ENCODE measurements around the gene STAU1.
"Not testable (repeated sequence)": the region's sequence is repeated elsewhere in the genome, so short reads cannot be mapped to it uniquely, and the experiment has no call there.

The STAU1 gene

DNA sequence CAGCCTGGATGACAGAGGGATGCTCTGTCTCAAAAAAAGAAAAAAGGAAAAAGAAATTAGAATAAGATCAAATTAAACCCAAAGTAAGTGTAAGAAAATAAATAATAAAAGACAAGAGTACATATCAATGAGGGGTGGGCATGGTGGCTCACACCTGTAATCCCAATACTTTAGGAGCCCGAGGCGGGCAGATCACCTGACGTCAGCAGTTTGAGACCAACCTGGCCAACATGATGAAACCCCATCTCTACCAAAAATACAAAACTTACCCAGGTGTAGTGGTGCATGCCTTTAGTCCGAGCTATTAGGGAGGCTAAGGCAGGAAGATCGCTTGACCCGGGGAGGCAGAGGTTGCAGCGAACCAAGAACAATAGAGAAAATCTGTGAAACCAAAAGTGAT, 14.9 kb upstream of the STAU1 start:
- DNase-seq = no peak

- DNase-seq = no peak
Measured at GRCh38 chr20:49199729-49200293, 11.7 kb upstream of the STAU1 start.

GRCh38 chr20:49192944-49193518, 4.9 kb upstream of the STAU1 start:
- not testable (repeated sequence) for DNase-seq

GRCh38 chr20:49187330-49187850, 744 bp downstream of the STAU1 start:
- no peak for DNase-seq

- peak; percentile 75 for DNase-seq
Measured at GRCh38 chr20:49186535-49187329, 1.4 kb downstream of the STAU1 start.

DNA sequence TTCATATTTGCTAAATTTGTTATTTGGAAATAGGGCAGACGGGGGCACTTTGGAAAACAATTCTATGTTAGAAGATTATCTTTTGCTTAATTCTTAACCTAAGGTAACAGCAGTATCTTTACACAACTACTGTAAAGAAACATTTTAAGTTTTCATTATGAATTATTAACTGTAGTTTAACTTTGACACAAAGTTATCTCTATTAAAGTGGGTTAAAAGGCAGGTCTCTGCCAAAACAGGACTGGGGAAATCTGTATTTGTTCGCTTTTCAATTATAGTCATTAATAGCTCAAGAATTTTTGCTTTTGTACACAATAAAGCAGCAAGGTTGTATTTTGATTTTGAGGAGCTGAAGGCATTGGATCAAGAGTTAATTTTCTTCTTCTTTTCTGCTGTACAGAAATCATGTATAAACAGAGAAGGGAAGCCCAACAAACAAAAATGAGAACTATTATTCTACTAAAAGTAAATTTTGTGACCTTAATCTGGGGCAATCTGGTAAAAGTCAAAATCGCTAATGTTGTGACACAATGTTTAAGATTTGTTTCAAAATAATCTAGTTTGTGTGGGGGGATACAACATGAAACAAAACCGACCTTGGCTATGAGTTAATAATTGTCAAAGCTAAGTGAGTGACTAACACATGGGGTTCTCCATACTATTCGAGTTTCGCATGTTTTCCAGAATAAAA, 2.9 kb downstream of the STAU1 start:
- no peak for DNase-seq

DNA sequence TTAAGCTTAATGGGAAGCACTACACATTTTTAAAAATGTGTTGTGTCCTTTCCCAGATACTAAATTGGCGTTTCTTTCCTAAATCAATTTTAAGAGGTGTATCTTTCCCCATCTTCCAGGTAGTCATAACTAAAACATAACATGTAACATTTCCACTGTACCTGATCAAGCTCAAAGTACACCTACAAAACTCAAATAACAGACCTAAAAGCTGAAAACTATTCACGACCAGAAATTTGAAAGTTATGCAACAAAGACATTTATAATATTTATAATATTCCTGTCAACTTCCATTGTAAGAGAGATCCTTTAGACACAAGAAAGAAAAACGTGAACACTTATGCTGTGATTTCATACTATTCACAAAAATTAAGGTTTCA, 3.5 kb downstream of the STAU1 start:
- DNase-seq = no peak

GRCh38 chr20:49184084-49184501, 4.0 kb downstream of the STAU1 start:
- DNase-seq = not testable (repeated sequence)

DNA sequence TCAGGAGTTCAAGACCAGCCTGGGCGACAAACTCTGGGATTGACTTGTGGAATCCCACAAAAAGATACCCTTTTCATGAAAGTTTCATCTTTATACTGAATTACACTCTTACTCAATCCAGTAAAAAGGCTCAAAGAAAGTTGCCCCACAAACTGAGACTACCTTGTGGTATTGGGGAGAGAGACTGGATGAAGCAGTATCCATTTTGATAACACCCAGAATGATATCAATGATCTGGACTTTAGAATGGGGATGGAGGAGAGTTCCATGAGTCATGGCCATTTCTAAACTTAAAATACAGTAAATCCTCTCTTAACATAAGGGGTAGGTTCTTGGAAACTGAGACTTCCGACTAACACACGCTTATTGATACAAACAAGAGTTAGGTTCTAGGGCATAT, 4.7 kb downstream of the STAU1 start:
- no peak for DNase-seq

DNA sequence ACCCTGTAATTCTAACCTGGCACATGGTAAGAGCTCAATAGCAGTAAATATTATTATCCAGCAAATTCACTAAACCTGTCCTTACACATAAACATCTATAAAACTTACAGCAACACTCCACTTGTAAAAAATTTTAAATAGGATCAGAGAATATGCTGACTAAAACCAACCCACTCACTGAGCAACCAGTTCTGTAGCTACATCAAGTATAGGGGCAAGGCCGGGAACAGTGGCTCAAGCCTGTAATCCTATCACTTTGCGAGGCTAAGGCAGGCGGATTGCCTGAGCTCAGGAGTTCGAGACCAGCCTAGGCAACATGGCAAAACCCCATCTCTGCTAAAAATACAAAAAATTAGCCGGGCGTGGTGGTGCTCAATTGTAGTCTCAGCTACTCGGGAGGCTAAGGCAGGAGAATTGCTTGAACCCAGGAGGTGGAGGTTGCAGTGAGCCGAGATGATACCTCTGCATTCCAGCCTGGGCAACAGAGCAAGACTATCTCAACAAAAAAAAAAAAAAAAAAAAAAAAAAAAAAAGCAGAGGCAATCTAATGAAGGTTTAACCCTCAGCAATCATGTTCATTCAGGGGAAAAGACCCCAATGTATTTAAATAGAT, 6.8 kb downstream of the STAU1 start:
- no peak for DNase-seq

GRCh38 chr20:49179368-49180277, 8.5 kb downstream of the STAU1 start:
- no peak for DNase-seq

DNA sequence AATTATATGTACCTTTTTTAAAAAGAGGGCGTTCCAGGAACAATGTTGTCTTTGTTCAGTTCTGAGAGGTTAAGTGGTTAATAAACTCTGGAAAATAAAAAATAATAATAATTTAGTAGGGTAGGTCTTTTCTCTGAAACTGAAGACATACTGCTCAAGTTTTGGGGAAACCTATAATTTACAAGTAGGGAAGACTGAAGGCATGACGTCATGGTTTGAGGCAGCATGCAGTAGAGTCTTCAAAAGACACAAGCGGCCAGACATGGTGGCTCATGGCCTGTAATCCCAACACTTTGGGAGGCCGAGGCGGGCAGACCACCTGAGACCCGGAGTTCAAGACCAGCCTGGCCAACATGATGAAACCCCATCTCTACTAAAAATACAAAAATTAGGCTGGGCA, 14.0 kb downstream of the STAU1 start:
- DNase-seq = no peak

GRCh38 chr20:49172413-49172812, 15.7 kb downstream of the STAU1 start:
- DNase-seq = no peak

GRCh38 chr20:49171909-49172308, 16.2 kb downstream of the STAU1 start:
- no peak for DNase-seq

- DNase-seq = no peak
Measured at GRCh38 chr20:49170714-49171113, 17.4 kb downstream of the STAU1 start.

DNA sequence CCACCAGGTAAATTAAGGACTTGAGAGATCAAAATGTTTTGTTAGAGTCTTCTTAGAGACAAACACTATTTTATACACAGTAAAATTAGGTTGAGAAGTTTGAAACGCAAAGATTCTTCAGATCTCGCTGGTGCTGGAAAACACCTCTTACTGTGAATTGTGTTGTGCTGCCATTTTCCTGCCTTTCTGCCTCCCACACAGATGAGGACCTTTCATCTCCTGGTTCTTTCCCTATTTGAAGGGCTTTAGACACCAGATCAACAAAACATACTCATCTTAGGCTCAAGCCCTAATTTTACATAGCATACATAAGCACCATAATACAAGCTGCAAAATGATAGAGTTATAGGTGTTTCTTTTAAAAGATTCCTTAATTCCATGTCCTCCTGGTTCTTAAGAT, 18.6 kb downstream of the STAU1 start:
- no peak for DNase-seq

DNA sequence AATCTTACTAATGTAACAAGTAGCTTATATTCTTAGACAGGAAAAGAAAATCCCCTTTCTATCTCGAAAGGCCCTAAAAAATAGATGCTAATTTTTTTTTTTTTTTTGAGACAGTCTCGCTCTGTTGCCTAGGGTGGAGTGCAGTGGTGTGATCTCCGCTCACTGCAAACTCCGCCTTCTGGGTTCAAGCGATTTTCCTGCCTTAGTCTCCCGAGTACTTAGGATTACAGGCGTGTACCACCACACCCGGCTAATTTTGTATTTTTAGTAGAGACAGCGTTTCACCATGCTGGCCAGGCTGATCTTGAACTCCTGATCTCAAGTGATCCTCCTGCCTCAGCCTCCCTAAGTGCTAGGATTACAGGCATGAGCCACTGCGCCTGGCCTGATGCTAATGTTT, 19.3 kb downstream of the STAU1 start:
- DNase-seq = not testable (repeated sequence)

GRCh38 chr20:49167811-49168507, 20.2 kb downstream of the STAU1 start:
- no peak for DNase-seq

DNA sequence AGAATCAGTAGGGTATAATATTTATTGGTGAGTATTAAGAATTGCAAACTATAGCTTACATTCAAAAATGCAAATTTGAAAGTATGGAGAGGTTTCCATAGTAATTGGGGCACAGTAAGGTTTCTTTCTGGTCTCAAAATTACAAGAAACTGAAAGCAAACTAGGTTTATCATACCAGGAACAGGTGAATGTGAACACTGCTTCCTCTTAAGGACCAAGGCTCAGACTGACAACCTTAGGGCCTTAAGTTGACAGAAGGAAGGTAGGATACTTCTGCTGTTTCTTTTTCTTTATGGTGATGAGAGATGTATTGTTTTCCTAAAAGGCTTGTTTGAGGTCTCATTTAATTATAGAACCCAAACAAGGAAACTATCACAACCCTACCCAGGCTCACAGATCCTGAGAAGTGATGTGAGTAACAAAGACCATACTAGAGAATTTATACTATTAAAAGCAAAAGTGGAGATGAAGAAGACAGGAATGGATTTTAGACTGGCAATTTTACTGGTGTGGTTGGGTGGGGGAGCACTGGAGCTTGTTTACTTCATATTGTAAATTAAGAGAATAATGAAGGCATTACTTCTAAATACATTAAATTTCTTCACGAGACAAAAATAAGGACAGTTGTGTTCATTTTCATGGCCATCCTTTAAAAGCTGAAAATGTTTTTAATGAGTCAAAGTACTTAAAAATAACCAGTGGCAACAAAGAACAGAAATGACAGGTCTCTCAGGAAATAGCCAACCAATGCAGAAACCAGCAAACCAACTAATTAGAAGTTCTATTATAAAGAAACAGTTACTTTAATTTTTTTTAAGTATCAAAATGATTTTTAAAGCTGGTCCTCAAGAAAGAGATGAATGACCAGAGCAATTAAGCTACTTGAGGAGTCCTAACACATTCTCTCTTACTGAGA, 21.3 kb downstream of the STAU1 start:
- no peak for DNase-seq

DNA sequence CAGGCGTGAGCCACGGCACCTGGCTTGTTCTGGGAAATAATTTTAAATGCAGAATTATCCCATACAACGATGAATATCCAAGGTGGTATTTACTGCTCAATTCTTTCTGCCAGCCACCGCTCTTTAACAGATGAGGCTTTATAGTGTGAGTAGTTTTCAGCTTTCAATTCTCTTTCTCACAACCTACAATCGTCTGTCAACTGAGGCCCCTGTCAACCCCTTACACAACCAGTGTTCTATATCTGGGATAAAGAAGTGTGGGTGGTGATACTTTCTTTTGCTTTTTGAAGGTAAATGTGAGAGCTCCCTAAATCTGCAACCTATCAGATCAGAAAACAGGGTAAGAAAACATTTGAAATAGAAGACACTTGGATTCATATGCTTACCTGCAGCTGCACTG, 22.5 kb downstream of the STAU1 start:
- DNase-seq = peak; percentile 16

All from activated naive CD4-positive, alpha-beta T cell treated with anti-CD3 and anti-CD28 coated beads, Interleukin-2, amount 50 U/mL, for 16 hours (primary cell).